Placental epithelial cell (primary cell): ENCODE data around the gene BUB1. TPM values are rescaled to one million over a fixed set of nuclear protein-coding genes. Genes with fewer than 3 reads are reported as not detected.

ENCODE experiments used
- total RNA-seq: library from RNA; depleted of rRNA; stranded (reverse); fragments of >200 nt; gene quantifications from 2 replicates; pipeline ENCODE4 v1.2.3, GENCODE V29; 2012

The BUB1 gene
- total RNA-seq, result 9.8 and 11.5 TPM in 2 replicates

DNA sequence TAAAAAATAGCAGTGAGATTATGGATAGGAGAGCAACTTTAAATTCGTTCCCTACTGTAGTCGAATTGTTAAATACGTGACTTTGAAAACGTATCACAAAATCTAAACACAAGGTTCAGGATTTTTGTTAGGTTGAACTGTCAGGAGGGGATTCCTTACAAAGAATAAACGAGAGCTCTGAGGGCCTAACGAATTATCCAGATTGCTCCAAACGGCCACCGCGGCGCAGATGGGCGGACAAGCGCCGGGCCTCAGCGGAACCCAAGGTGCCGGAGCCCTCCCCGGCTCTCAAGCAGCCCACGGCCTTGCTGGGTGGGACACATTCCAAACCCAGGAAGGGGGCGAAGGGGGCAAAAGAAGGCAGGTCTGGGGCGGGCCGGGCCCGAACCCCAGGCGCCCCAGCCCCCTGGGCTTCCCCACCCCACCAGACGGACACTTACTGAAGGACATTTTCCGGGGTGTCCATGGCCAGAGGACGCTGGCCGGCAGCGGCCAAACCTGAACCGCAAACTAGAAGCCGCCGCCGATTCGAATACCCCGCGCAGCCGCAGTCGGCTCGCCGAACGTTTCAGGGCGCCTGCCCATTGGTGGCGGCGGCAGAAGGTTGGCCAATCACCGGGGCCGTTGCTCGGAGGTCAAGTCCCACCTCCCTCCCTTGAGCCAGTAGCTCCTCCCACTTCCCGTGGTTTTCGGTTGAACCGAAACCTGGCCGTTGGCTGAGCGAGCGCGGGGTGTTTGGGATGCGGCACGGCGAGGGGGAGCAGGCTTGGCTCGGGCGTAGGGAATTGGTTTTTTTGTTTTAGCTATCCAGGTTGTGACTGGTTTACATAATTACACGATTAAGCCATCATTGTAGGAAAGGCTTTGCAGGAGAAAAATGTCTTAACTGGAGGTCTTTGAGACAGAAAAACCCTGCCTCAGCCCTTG lies at the start of gene BUB1:
Gene BUB1, minus strand, starts transcription at position 534 of the 927 bp plus-strand sequence. Its CDS starts 68 bp downstream, at position 466.

Other genes starting within 250 kb of the BUB1 start
- 4.0 TPM in 1 of 2 replicates, not detected in the other for gene LIMS4, start 205.2 kb downstream of the BUB1 start, total RNA-seq
- 25.1 and 26.3 TPM in 2 replicates for gene RGPD6, start 100.8 kb downstream of the BUB1 start, total RNA-seq
- gene ACOXL, start 54.5 kb upstream of the BUB1 start, total RNA-seq, result under 0.01 TPM in 1 of 2 replicates, not detected in the other